ENCODE results near the gene PCDHB11.
"Not testable (repeated sequence)": the region's sequence is repeated elsewhere in the genome, so short reads cannot be mapped to it uniquely, and the experiment has no call there.

DNA sequence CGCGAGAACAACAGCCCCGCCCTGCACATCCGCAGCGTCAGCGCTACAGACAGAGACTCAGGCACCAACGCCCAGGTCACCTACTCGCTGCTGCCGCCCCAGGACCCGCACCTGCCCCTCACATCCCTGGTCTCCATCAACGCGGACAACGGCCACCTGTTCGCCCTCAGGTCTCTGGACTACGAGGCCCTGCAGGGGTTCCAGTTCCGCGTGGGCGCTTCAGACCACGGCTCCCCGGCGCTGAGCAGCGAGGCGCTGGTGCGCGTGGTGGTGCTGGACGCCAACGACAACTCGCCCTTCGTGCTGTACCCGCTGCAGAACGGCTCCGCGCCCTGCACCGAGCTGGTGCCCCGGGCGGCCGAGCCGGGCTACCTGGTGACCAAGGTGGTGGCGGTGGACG lies 16.1 kb downstream of the PCDHB11 start:
- not testable (repeated sequence) for TF ChIP-seq EZH2 (IDR thresholded peaks at IDR 0.05; ENCODE audit: low read length, missing control alignments)
- TF ChIP-seq, protein P1, sequence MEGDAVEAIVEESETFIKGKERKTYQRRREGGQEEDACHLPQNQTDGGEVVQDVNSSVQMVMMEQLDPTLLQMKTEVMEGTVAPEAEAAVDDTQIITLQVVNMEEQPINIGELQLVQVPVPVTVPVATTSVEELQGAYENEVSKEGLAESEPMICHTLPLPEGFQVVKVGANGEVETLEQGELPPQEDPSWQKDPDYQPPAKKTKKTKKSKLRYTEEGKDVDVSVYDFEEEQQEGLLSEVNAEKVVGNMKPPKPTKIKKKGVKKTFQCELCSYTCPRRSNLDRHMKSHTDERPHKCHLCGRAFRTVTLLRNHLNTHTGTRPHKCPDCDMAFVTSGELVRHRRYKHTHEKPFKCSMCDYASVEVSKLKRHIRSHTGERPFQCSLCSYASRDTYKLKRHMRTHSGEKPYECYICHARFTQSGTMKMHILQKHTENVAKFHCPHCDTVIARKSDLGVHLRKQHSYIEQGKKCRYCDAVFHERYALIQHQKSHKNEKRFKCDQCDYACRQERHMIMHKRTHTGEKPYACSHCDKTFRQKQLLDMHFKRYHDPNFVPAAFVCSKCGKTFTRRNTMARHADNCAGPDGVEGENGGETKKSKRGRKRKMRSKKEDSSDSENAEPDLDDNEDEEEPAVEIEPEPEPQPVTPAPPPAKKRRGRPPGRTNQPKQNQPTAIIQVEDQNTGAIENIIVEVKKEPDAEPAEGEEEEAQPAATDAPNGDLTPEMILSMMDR (conservative IDR thresholded peaks at IDR 0.05 in 1 of 2, IDR thresholded peaks at IDR 0.05 in 1 of 2; ENCODE audit: low read depth in 1 of 2, low read length in 2 of 2): not testable (repeated sequence)

All from fibroblast of lung (primary cell).